ENCODE results near the gene SNX21.
"Not testable (repeated sequence)": the region's sequence is repeated elsewhere in the genome, so short reads cannot be mapped to it uniquely, and the experiment has no call there.

Gene SNX21

GRCh38 chr20:45814314-45814713, 19.3 kb upstream of the SNX21 start:
- peaks cover 22% of the 10 kb centered on the region for H3K4me1 Mint-ChIP-seq (ENCODE audit: low read depth)
- peaks cover 51% of the 10 kb centered on the region for H3K36me3 Mint-ChIP-seq (ENCODE audit: low read depth)
- H3K27ac Mint-ChIP-seq: no peak overlapping the region
- H3K9me3 Mint-ChIP-seq: no peaks in the 10 kb centered on the region
- H3K4me3 Mint-ChIP-seq: no peak overlapping the region
- H3K27me3 Mint-ChIP-seq: no peaks in the 10 kb centered on the region

GRCh38 chr20:45816951-45817350, 16.6 kb upstream of the SNX21 start:
- H3K36me3 Mint-ChIP-seq (ENCODE audit: low read depth): peaks cover 34% of the 10 kb centered on the region
- H3K9me3 Mint-ChIP-seq: no peaks in the 10 kb centered on the region
- peak overlapping the region; percentile 16 for H3K27ac Mint-ChIP-seq
- peaks cover 5% of the 10 kb centered on the region for H3K27me3 Mint-ChIP-seq
- peaks cover 18% of the 10 kb centered on the region for H3K4me1 Mint-ChIP-seq (ENCODE audit: low read depth)
- no peak overlapping the region for H3K4me3 Mint-ChIP-seq

GRCh38 chr20:45817376-45818194, 16.0 kb upstream of the SNX21 start:
- peaks cover 12% of the 10 kb centered on the region for H3K27me3 Mint-ChIP-seq
- H3K27ac Mint-ChIP-seq: no peak overlapping the region

GRCh38 chr20:45818239-45818638, 15.4 kb upstream of the SNX21 start:
- no peaks in the 10 kb centered on the region for H3K9me3 Mint-ChIP-seq
- no peak overlapping the region for H3K27ac Mint-ChIP-seq
- peaks cover 10% of the 10 kb centered on the region for H3K4me1 Mint-ChIP-seq (ENCODE audit: low read depth)
- H3K4me3 Mint-ChIP-seq: no peak overlapping the region
- peaks cover 27% of the 10 kb centered on the region for H3K36me3 Mint-ChIP-seq (ENCODE audit: low read depth)
- H3K27me3 Mint-ChIP-seq: peaks cover 18% of the 10 kb centered on the region

More at GRCh38 chr20:45817376-45818194, 16.0 kb upstream of the SNX21 start:
- no peak overlapping the region for H3K4me3 Mint-ChIP-seq
- H3K9me3 Mint-ChIP-seq: no peaks in the 10 kb centered on the region
- peaks cover 33% of the 10 kb centered on the region for H3K36me3 Mint-ChIP-seq (ENCODE audit: low read depth)
- H3K4me1 Mint-ChIP-seq (ENCODE audit: low read depth): peaks cover 15% of the 10 kb centered on the region

GRCh38 chr20:45819466-45819865, 14.1 kb upstream of the SNX21 start:
- H3K9me3 Mint-ChIP-seq: no peaks in the 10 kb centered on the region
- peaks cover 14% of the 10 kb centered on the region for H3K4me1 Mint-ChIP-seq (ENCODE audit: low read depth)
- H3K27ac Mint-ChIP-seq: no peak overlapping the region
- peaks cover 31% of the 10 kb centered on the region for H3K27me3 Mint-ChIP-seq
- peaks cover 18% of the 10 kb centered on the region for H3K36me3 Mint-ChIP-seq (ENCODE audit: low read depth)
- H3K4me3 Mint-ChIP-seq: no peak overlapping the region

- Mint-ChIP-seq H3K4me1 (ENCODE audit: low read depth) (peaks cover 11% of the 10 kb centered on the region), H3K9me3 (no peaks in the 10 kb centered on the region), H3K27me3 (peaks cover 31% of the 10 kb centered on the region), H3K4me3 (no peak overlapping the region), H3K27ac (no peak overlapping the region), H3K36me3 (ENCODE audit: low read depth) (peaks cover 5% of the 10 kb centered on the region)
These were observed 11.7 kb upstream of the SNX21 start for GRCh38 chr20:45821947-45822346.

- Mint-ChIP-seq H3K4me3 (no peak overlapping the region), H3K27me3 (peaks cover 31% of the 10 kb centered on the region), H3K27ac (no peak overlapping the region), H3K36me3 (ENCODE audit: low read depth) (peaks cover under 1% of the 10 kb centered on the region), H3K4me1 (ENCODE audit: low read depth) (peaks cover 11% of the 10 kb centered on the region), H3K9me3 (no peaks in the 10 kb centered on the region)
These were observed 10.7 kb upstream of the SNX21 start for GRCh38 chr20:45822857-45823256.

- peak overlapping the region; percentile 66 for H3K27ac Mint-ChIP-seq
These were observed 9.4 kb upstream of the SNX21 start for GRCh38 chr20:45823949-45824835.

GRCh38 chr20:45826381-45827019, 7.1 kb upstream of the SNX21 start:
- peaks cover 11% of the 10 kb centered on the region for H3K4me1 Mint-ChIP-seq (ENCODE audit: low read depth)
- no peak overlapping the region for H3K27ac Mint-ChIP-seq
- H3K36me3 Mint-ChIP-seq (ENCODE audit: low read depth): no peaks in the 10 kb centered on the region
- peaks cover 30% of the 10 kb centered on the region for H3K27me3 Mint-ChIP-seq
- no peak overlapping the region for H3K4me3 Mint-ChIP-seq
- H3K9me3 Mint-ChIP-seq: no peaks in the 10 kb centered on the region

More at GRCh38 chr20:45823949-45824835, 9.4 kb upstream of the SNX21 start:
- peaks cover 31% of the 10 kb centered on the region for H3K27me3 Mint-ChIP-seq
- H3K4me3 Mint-ChIP-seq: peak overlapping the region; percentile 71
- no peaks in the 10 kb centered on the region for H3K36me3 Mint-ChIP-seq (ENCODE audit: low read depth)
- no peaks in the 10 kb centered on the region for H3K9me3 Mint-ChIP-seq
- H3K4me1 Mint-ChIP-seq (ENCODE audit: low read depth): peaks cover 11% of the 10 kb centered on the region

GRCh38 chr20:45827030-45827652, 6.5 kb upstream of the SNX21 start, which contains the start of gene TNNC2:
TSS of gene TNNC2 (minus strand) at chr20:45827312. CDS start at chr20:45827248, 64 bp downstream.
- Mint-ChIP-seq H3K4me3 (no peak within 1 kb of the TSS), H3K27me3 (peaks cover 27% of the 10 kb centered on the region), H3K36me3 (ENCODE audit: low read depth) (no peaks in the 10 kb centered on the region), H3K4me1 (ENCODE audit: low read depth) (peaks cover 11% of the 10 kb centered on the region), H3K27ac (no peak within 1 kb of the TSS), H3K9me3 (no peaks in the 10 kb centered on the region)

- H3K36me3 Mint-ChIP-seq (ENCODE audit: low read depth): no peaks in the 10 kb centered on the region
- H3K4me3 Mint-ChIP-seq: no peak overlapping the region
- no peaks in the 10 kb centered on the region for H3K9me3 Mint-ChIP-seq
- H3K4me1 Mint-ChIP-seq (ENCODE audit: low read depth): peaks cover 11% of the 10 kb centered on the region
- no peak overlapping the region for H3K27ac Mint-ChIP-seq
- H3K27me3 Mint-ChIP-seq: peaks cover 21% of the 10 kb centered on the region
These were observed 5.9 kb upstream of the SNX21 start for GRCh38 chr20:45827712-45828111.

- peaks cover 16% of the 10 kb centered on the region for H3K4me1 Mint-ChIP-seq (ENCODE audit: low read depth)
- H3K36me3 Mint-ChIP-seq (ENCODE audit: low read depth): no peaks in the 10 kb centered on the region
- no peak overlapping the region for H3K4me3 Mint-ChIP-seq
- no peaks in the 10 kb centered on the region for H3K9me3 Mint-ChIP-seq
- no peak overlapping the region for H3K27ac Mint-ChIP-seq
- H3K27me3 Mint-ChIP-seq: peaks cover 12% of the 10 kb centered on the region
These were observed 5.0 kb upstream of the SNX21 start for GRCh38 chr20:45828589-45828988.

- H3K4me3 Mint-ChIP-seq; H3K9me3 Mint-ChIP-seq; H3K27me3 Mint-ChIP-seq; H3K36me3 Mint-ChIP-seq (ENCODE audit: low read depth); H3K27ac Mint-ChIP-seq: not testable (repeated sequence)
- H3K4me1 Mint-ChIP-seq (ENCODE audit: low read depth): peaks cover 13% of the 10 kb centered on the region
These were observed 3.9 kb upstream of the SNX21 start for GRCh38 chr20:45829673-45830106.

- Mint-ChIP-seq H3K4me1 (ENCODE audit: low read depth) (peaks cover 16% of the 10 kb centered on the region), H3K27me3 (peaks cover 3% of the 10 kb centered on the region), H3K27ac (no peak overlapping the region), H3K4me3 (peak overlapping the region; percentile 76), H3K36me3 (ENCODE audit: low read depth) (no peaks in the 10 kb centered on the region), H3K9me3 (no peaks in the 10 kb centered on the region)
These were observed 980 bp upstream of the SNX21 start for GRCh38 chr20:45832619-45833018.

Measured in stimulated activated naive CD8-positive, alpha-beta T cell treated with anti-CD3 and anti-CD28 coated beads, Interleukin-15, Interleukin-2, amounts not matched to agents 100 ng/mL and 50 ng/mL, for 24 hours (primary cell).